ENCODE measurements around the gene BAD.

- TF ChIP-seq CTCF (IDR thresholded peaks at IDR 0.05): no peak
- no peak for TF ChIP-seq EZH2 (IDR thresholded peaks at IDR 0.05; ENCODE audit: borderline replicate concordance, insufficient read depth, low read depth, low read length, poor library complexity, severe bottlenecking)
Observed at GRCh38 chr11:64262271-64263002, 22.0 kb downstream of the BAD start.

Measured in B cell (primary cell).